Measurements from ENCODE around the gene TMEM217. TPM values are rescaled to one million over a fixed set of nuclear protein-coding genes. Genes with fewer than 3 reads are reported as not detected.

TMEM217 gene
- total RNA-seq, 1 donor = 13.7 TPM

GRCh38 chr6:37171201-37171969, 86.6 kb downstream of the TMEM217 start:
- no peak for DNase-seq (ENCODE audit: low read depth in 2 of 3, low spot score in 2 of 3)

DNA sequence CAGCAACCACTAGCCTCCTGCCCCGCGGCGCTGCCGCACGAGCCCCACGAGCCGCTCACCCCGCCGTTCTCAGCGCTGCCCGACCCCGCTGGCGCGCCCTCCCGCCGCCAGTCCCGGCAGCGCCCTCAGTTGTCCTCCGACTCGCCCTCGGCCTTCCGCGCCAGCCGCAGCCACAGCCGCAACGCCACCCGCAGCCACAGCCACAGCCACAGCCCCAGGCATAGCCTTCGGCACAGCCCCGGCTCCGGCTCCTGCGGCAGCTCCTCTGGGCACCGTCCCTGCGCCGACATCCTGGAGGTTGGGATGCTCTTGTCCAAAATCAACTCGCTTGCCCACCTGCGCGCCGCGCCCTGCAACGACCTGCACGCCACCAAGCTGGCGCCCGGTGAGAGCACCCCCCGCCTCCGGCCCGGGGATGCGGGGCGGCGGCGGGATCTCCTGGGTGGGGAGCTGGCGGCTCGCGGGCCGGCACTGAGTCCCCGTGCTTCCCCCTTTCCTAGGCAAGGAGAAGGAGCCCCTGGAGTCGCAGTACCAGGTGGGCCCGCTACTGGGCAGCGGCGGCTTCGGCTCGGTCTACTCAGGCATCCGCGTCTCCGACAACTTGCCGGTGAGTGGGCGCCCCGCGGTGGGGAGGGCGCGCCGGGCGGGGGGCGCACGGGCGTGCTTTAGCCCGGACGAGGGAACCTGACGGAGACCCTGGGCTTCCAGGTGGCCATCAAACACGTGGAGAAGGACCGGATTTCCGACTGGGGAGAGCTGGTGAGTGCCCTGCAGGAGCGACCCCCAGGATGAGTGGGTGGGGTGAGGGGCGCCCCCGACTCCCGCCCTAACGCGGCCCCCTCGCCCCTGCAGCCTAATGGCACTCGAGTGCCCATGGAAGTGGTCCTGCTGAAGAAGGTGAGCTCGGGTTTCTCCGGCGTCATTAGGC, 87.4 kb downstream of the TMEM217 start:
- peak in 1 of 3 donors; percentile 64 for DNase-seq (ENCODE audit: low read depth in 2 of 3, low spot score in 2 of 3)

- DNase-seq (ENCODE audit: low read depth in 2 of 3, low spot score in 2 of 3) = peak; percentile 94 to 98 (median 98)
These were observed 88.3 kb downstream of the TMEM217 start, which contains the start of gene PIM1 for GRCh38 chr6:37169496-37170272. Gene PIM1 (plus strand): TSS chr6:37170152. CDS start chr6:37170576, 424 bp downstream.

- DNase-seq (ENCODE audit: low read depth in 2 of 3, low spot score in 2 of 3) = peak in 1 of 3 donors; percentile 40
These were observed 89.0 kb downstream of the TMEM217 start for GRCh38 chr6:37168811-37169495.

DNA sequence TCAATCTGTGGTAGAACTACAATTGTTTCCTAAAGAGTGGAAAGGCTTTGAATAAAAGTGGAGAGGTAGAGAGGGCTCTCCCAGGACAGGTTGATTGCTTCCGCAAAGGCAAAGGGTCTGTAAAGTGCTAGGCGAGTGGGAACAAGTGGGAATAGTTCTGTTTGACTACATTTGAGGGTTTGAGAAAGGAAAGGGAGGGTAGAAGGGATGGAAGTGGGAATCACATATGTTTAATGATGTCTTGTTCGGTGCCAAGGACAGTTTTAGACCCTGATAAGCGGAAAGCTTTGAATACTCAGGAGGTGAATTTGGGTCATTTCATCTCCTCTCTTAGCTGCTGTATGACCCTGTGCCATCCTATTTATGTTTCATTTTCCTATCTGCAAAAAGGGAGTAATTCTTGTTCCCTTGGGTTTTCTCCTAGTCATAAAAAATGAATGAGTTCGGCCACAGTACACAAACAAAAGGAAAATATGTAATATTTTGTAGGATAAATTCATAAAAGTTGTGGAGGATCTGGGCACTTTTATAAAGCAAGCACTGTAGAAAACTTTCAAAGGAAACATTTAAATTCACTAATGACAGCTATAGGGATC, 89.7 kb downstream of the TMEM217 start:
- DNase-seq (ENCODE audit: low read depth in 2 of 3, low spot score in 2 of 3) = no peak

GRCh38 chr6:37162740-37163139, 95.2 kb downstream of the TMEM217 start:
- no peak for DNase-seq (ENCODE audit: low read depth in 2 of 3, low spot score in 2 of 3)

Small RNA genes lying within 50 kb of the gene (small RNA-seq; reads per million reads assigned to genes)
- gene AL096712.1 = not detected

Other genes with a start within 250 kb of the TMEM217 start
- gene PIM1, start 88.0 kb downstream of the TMEM217 start, total RNA-seq = 114 TPM
- gene TBC1D22B, start 372 bp downstream of the TMEM217 start, total RNA-seq = 10.0 TPM
- 16.4 TPM for gene RNF8, start 95.8 kb upstream of the TMEM217 start, total RNA-seq
- gene CMTR1, start 175.1 kb upstream of the TMEM217 start, total RNA-seq = 33.4 TPM
- 7.0 TPM for gene CCDC167, start 241.7 kb upstream of the TMEM217 start, total RNA-seq